Peyer's patch (tissue), 4 donors: Measurements from ENCODE around the gene PAK3. TPM values are rescaled to one million over a fixed set of nuclear protein-coding genes. Genes with fewer than 3 reads are reported as not detected.

Experiments used
- small RNA-seq, 2 donors: library from RNA; depleted of rRNA; stranded (forward); fragments of <200 nt; gene quantifications; one replicate each; pipeline ENCODE3, GENCODE V24; 2016
- total RNA-seq, 4 donors: library from RNA; depleted of rRNA; stranded (reverse); fragments of >200 nt; gene quantifications; one replicate each; pipeline ENCODE4 v1.1.0, GENCODE V29; 2016

PAK3 gene
- total RNA-seq, 4 donors from 2014 or later = 0.13 to 8.3 (median 0.18) TPM

Small RNAs within 50 kb of the gene (small RNA-seq; reads per million reads assigned to genes)
- 0 reads per million in 2 donors for gene FCF1P4

Other genes with a start within 250 kb of the PAK3 start
- under 1 TPM in 1 of 4 donors, not detected in 3; 0.35 TPM for gene CAPN6, start 174.3 kb downstream of the PAK3 start, total RNA-seq